ENCODE measurements around the gene NFATC4. TPM values are rescaled to one million over a fixed set of nuclear protein-coding genes. Genes with fewer than 3 reads are reported as not detected.

NFATC4 gene
- total and polyA plus RNA-seq, 8 donors, result 3.3 to 97.9 (median 12.7) TPM

- Histone ChIP-seq H3K9me3 (no peaks in the 10 kb centered on the region), H3K27ac (no peak overlapping the region), H3K4me3 (no peak overlapping the region), H3K27me3 (no peaks in the 10 kb centered on the region), H3K4me1 (peaks cover 0 to 2% (median 0%) of the 10 kb centered on the region in 3 donors), H3K36me3 (no peaks in the 10 kb centered on the region)
- intact Hi-C loops (cut with DNase I), result no loop called here
- no peak for TF ChIP-seq CTCF (IDR thresholded peaks at IDR 0.05)
- DNase-seq (no peak), ATAC-seq (no peak), FAIRE-seq (no peak)
- 88 to 96% methylated on average over 3 of the region's 3 CpGs for WGBS, 2 donors
Observed at GRCh38 chr14:24360281-24360680, 7.7 kb upstream of the NFATC4 start.

GRCh38 chr14:24361326-24361725 is 6.7 kb upstream of the NFATC4 start:
- FAIRE-seq, result no peak
- ATAC-seq, result no peak
- intact Hi-C loops (cut with DNase I), result no loop called here

GRCh38 chr14:24362241-24362960 is 5.6 kb upstream of the NFATC4 start:
- 29 to 36% methylated on average over 2 of the region's 2 CpGs for WGBS, 2 donors
- intact Hi-C loops (cut with DNase I), result no loop called here

More at GRCh38 chr14:24361326-24361725, 6.7 kb upstream of the NFATC4 start:
- no peak overlapping the region for H3K4me3 ChIP-seq
- no peaks in the 10 kb centered on the region for H3K9me3 ChIP-seq
- H3K27ac ChIP-seq, result no peak overlapping the region
- no peaks in the 10 kb centered on the region for H3K36me3 ChIP-seq
- WGBS, 2 donors, result 62 to 79% methylated on average over 2 of the region's 2 CpGs
- H3K4me1 ChIP-seq, result peaks cover 0 to 10% (median 0%) of the 10 kb centered on the region in 3 donors
- no peaks in the 10 kb centered on the region for H3K27me3 ChIP-seq
- no peak for TF ChIP-seq CTCF (IDR thresholded peaks at IDR 0.05)
- no peak for DNase-seq

GRCh38 chr14:24363401-24363800 is 4.6 kb upstream of the NFATC4 start:
- no peaks in the 10 kb centered on the region for H3K36me3 ChIP-seq
- intact Hi-C loops (cut with DNase I), result no loop called here
- H3K4me1 ChIP-seq, result peaks cover 0 to 15% (median 0%) of the 10 kb centered on the region in 3 donors
- WGBS, 2 donors, result 82 to 84% methylated on average over 5 of the region's 5 CpGs
- H3K9me3 ChIP-seq, result no peaks in the 10 kb centered on the region
- no peak overlapping the region for H3K4me3 ChIP-seq
- H3K27me3 ChIP-seq, result no peaks in the 10 kb centered on the region
- DNase-seq, result no peak
- H3K27ac ChIP-seq, result no peak overlapping the region
- no peak for FAIRE-seq
- no peak for ATAC-seq
- no peak for TF ChIP-seq CTCF (IDR thresholded peaks at IDR 0.05)

More at GRCh38 chr14:24362241-24362960, 5.6 kb upstream of the NFATC4 start:
- Histone ChIP-seq H3K4me1 (peaks cover 0 to 12% (median 0%) of the 10 kb centered on the region in 3 donors), H3K4me3 (no peak overlapping the region), H3K27me3 (no peaks in the 10 kb centered on the region), H3K9me3 (no peaks in the 10 kb centered on the region), H3K27ac (no peak overlapping the region), H3K36me3 (no peaks in the 10 kb centered on the region)
- FAIRE-seq (no peak), DNase-seq (no peak), ATAC-seq (no peak)
- no peak for TF ChIP-seq CTCF (IDR thresholded peaks at IDR 0.05)

GRCh38 chr14:24364841-24365240 is 3.1 kb upstream of the NFATC4 start:
- Histone ChIP-seq H3K4me1 (peaks cover 0 to 15% (median 0%) of the 10 kb centered on the region in 3 donors), H3K36me3 (no peaks in the 10 kb centered on the region), H3K4me3 (no peak overlapping the region), H3K9me3 (no peaks in the 10 kb centered on the region), H3K27me3 (no peaks in the 10 kb centered on the region), H3K27ac (peak overlapping the region in 1 of 4 donors; percentile 92)
- TF ChIP-seq CTCF (IDR thresholded peaks at IDR 0.05), result no peak
- FAIRE-seq (no peak), DNase-seq (no peak), ATAC-seq (no peak)
- intact Hi-C loops (cut with DNase I), result no loop called here
- 44 to 73% methylated on average over 1 of the region's 1 CpG for WGBS, 2 donors

All from pancreas (tissue), 10 donors.